ENCODE results near the gene S100A1.

S100A1 gene

DNA sequence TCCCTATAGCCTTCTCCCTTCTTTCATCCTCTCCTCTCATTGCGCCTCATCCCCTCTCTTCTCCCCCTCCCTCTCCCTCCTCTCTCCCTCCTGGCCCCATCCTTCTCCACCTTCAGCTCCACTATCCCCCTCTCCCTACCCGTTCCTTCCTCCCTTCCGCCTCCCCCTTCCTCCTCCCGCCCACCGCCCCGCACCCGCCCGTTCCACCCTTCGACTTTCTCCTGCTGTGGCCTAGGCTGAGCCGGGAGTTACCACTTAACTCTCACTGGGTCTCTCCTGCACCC lies 51.8 kb downstream of the S100A1 start:
- DNase-seq (ENCODE audit: low read depth in 2 of 3, low spot score in 1 of 3), result no peak
